MCF 10A (cell line): ENCODE results near the gene RASEF. TPM values are rescaled to one million over a fixed set of nuclear protein-coding genes. Genes with fewer than 3 reads are reported as not detected.
A peak's percentile ranks its signal among the peaks of the same experiment; 100 is the strongest.

Source experiments
- BruUV-seq: library from RNA; stranded (reverse); fragments of 400-500 nt; replicated peaks from 2 replicates; lab custom pipeline; 2021; lab: Mats Ljungman, UMichigan
- CTCF ChIA-PET: fragments of 300-600 bp; sonication (Branson Sonifier 250); formaldehyde crosslinking; extraction: SDS; loops from one replicate; lab custom pipeline; 2021; ENCODE audit warnings: antibody characterized with exemption, inconsistent platforms; lab: Yijun Ruan, JAX
- POLR2A ChIA-PET: fragments of 300-600, 350-650 bp; sonication (Branson Sonifier 250); formaldehyde crosslinking; extraction: SDS; loops from one replicate; lab custom pipeline; 2020; ENCODE audit warnings: antibody characterized with exemption, inconsistent platforms; lab: Yijun Ruan, JAX
- DNase-seq: peaks from one replicate; pipeline ENCODE4 v3.0.0-alpha.2; 2018; ENCODE audit not compliant: unreplicated experiment
- H3K27ac Mint-ChIP-seq: one replicate; pipeline ENCODE4 v1.8.0; 2022; ENCODE audit warnings: mild to moderate bottlenecking, low read depth, mixed read lengths; ENCODE audit not compliant: unreplicated experiment
- H3K27me3 Mint-ChIP-seq: one replicate; pipeline ENCODE4 v1.8.0; 2022; ENCODE audit warnings: mixed read lengths; ENCODE audit not compliant: insufficient read depth, unreplicated experiment
- H3K36me3 Mint-ChIP-seq: one replicate; pipeline ENCODE4 v1.8.0; 2022; ENCODE audit warnings: mild to moderate bottlenecking, moderate library complexity, mixed read lengths; ENCODE audit not compliant: insufficient read depth, unreplicated experiment
- H3K4me1 Mint-ChIP-seq: one replicate; pipeline ENCODE4 v1.8.0; 2022; ENCODE audit warnings: mixed read lengths; ENCODE audit not compliant: insufficient read depth, unreplicated experiment
- H3K4me3 Mint-ChIP-seq: one replicate; pipeline ENCODE4 v1.8.0; 2022; ENCODE audit warnings: mild to moderate bottlenecking, moderate library complexity, mixed read lengths; ENCODE audit not compliant: unreplicated experiment
- H3K9me3 Mint-ChIP-seq: one replicate; pipeline ENCODE4 v1.8.0; 2022; ENCODE audit warnings: mixed read lengths; ENCODE audit not compliant: unreplicated experiment
- intact Hi-C: fragments of 100-400 bp; cut with micrococcal nuclease; formaldehyde crosslinking; loops from 2 replicates; pipeline ENCODE4 v1.14.1; 2022
- total RNA-seq: library from RNA; stranded (reverse); gene quantifications from 2 replicates; pipeline ENCODE4 v1.2.3, GENCODE V29; 2022
- TF ChIP-seq, protein P1 (sequence below): fragments of 200-600 bp; IDR thresholded peaks from one replicate; pipeline ENCODE4 v1.8.0; 2022; ENCODE audit warnings: antibody characterized with exemption, mild to moderate bottlenecking; ENCODE audit not compliant: unreplicated experiment

The RASEF gene
- total RNA-seq, 1 experiment from 2014 or later, result 7.5 TPM

- no peak overlapping the region for H3K27ac Mint-ChIP-seq
- ChIA-PET CTCF (interaction anchor here (0.8 kb wide), 1 partner anchor 184 kb away, joined by 3 read pairs; no protein-coding TSS in a partner anchor), POLR2A (no interaction called here)
- H3K36me3 Mint-ChIP-seq, result no peaks in the 10 kb centered on the region
- no peak for DNase-seq
- TF ChIP-seq, protein P1, sequence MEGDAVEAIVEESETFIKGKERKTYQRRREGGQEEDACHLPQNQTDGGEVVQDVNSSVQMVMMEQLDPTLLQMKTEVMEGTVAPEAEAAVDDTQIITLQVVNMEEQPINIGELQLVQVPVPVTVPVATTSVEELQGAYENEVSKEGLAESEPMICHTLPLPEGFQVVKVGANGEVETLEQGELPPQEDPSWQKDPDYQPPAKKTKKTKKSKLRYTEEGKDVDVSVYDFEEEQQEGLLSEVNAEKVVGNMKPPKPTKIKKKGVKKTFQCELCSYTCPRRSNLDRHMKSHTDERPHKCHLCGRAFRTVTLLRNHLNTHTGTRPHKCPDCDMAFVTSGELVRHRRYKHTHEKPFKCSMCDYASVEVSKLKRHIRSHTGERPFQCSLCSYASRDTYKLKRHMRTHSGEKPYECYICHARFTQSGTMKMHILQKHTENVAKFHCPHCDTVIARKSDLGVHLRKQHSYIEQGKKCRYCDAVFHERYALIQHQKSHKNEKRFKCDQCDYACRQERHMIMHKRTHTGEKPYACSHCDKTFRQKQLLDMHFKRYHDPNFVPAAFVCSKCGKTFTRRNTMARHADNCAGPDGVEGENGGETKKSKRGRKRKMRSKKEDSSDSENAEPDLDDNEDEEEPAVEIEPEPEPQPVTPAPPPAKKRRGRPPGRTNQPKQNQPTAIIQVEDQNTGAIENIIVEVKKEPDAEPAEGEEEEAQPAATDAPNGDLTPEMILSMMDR, result no peak
- no TSS peak for BruUV-seq
- no peaks in the 10 kb centered on the region for H3K4me1 Mint-ChIP-seq
- peaks cover 6% of the 10 kb centered on the region for H3K9me3 Mint-ChIP-seq
- H3K27me3 Mint-ChIP-seq, result no peaks in the 10 kb centered on the region
- intact Hi-C loops, result no loop called here
- H3K4me3 Mint-ChIP-seq, result no peak overlapping the region
Observed at GRCh38 chr9:82969291-82969690, 93.7 kb downstream of the RASEF start.

DNA sequence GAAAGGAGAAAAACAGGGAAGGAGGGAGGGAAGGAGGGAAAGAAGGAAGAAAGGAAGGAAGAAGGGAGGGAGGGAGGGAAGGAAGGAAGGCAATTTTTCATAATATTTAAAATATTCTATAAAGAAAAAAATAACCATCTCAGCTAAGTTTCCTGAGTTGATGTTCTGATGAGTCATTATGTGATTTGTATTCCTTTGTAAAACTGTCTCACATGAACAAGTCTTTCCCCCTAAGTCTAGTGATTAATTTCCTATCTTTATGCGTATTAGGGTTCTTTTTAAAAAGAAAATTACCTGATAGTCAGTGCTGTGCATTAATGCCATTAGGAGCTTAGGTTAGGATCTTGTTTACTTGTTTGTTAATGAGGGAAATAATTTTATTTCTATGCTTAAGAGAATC, 94.1 kb downstream of the RASEF start:
- Mint-ChIP-seq H3K4me3 (no peak overlapping the region), H3K27ac (no peak overlapping the region), H3K36me3 (no peaks in the 10 kb centered on the region), H3K27me3 (no peaks in the 10 kb centered on the region), H3K9me3 (peaks cover 6% of the 10 kb centered on the region), H3K4me1 (no peaks in the 10 kb centered on the region)
- CTCF ChIA-PET, result no interaction called here
- intact Hi-C loops, result no loop called here
- BruUV-seq, result no TSS peak
- DNase-seq, result no peak
- TF ChIP-seq, protein P1, result no peak
- POLR2A ChIA-PET, result no interaction called here

DNA sequence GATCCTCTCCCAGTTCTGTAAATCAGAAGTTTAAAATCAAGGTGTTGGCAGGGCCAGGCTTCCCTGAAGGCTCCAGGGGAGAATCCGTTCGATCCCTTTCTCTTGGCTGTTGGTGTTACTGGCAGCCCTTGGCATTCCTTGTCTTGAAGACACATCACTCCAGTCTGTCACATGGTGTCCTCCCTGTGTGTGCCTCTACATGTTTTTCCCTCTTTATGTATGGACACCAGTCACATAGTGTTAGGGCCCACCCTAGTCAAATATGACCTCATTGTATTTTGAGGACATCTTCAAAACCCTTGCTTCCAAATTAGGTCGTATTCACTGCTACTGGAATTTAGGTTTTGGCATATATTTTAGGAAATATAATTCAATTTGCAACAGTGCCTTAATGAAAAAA, 94.6 kb downstream of the RASEF start:
- no peak overlapping the region for H3K27ac Mint-ChIP-seq
- no TSS peak for BruUV-seq
- POLR2A ChIA-PET, result no interaction called here
- no peak overlapping the region for H3K4me3 Mint-ChIP-seq
- CTCF ChIA-PET, result no interaction called here
- TF ChIP-seq, protein P1, result no peak
- H3K9me3 Mint-ChIP-seq, result peaks cover 6% of the 10 kb centered on the region
- intact Hi-C loops, result no loop called here
- DNase-seq, result no peak
- no peaks in the 10 kb centered on the region for H3K36me3 Mint-ChIP-seq
- H3K27me3 Mint-ChIP-seq, result no peaks in the 10 kb centered on the region
- no peaks in the 10 kb centered on the region for H3K4me1 Mint-ChIP-seq

DNA sequence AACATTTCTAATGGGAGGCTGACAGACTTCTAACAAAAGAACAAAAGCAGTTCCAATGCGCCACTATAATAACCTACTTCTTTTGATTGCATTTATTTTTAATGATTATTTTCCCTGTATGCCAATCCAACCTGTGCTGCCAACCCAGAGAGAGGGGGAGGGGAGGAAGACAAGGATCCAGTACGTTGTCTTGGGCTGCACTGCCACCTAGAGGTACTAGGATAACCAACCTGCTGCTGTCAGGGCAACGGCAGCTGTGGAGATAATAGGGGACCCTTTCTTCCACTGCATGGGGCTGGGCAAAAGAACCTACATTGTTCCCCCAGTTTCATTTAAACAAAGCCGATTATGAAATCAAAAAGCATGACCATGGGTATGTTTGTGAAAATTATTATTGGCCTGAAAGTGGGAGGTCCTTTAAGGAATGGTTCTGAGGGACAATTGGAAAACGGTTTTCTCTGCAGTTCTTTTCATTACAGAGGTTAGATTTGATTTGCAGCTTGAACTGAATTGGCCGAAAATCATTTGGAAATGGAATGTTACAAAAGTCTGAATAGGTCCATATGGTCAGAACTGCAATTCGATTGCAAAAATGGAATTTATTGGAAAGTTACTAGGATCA, 101.3 kb downstream of the RASEF start:
- Mint-ChIP-seq H3K36me3 (no peaks in the 10 kb centered on the region), H3K27ac (no peak overlapping the region), H3K9me3 (no peaks in the 10 kb centered on the region), H3K4me1 (no peaks in the 10 kb centered on the region), H3K4me3 (no peak overlapping the region), H3K27me3 (no peaks in the 10 kb centered on the region)
- TF ChIP-seq, protein P1, result peak; percentile 74
- intact Hi-C loops, result loop anchor here (2.0 to 5.0 kb wide), 3 partner anchors 101 to 1273 kb away; partner anchors contain the start of genes RASEF and TLE1
- no TSS peak for BruUV-seq
- ChIA-PET POLR2A (interaction anchor here (0.7 kb wide), 1 partner anchor 1272 kb away, joined by 4 read pairs; the partner anchor contains the start of gene TLE1), CTCF (interaction anchor here (0.6 to 2.0 kb wide), 12 partner anchors 9 to 1756 kb away, joined by 3 to 6 read pairs (median 3); no protein-coding TSS in a partner anchor)
- DNase-seq, result peak; percentile 90
